ENCODE results near the gene RBM23.

RBM23 gene

DNA sequence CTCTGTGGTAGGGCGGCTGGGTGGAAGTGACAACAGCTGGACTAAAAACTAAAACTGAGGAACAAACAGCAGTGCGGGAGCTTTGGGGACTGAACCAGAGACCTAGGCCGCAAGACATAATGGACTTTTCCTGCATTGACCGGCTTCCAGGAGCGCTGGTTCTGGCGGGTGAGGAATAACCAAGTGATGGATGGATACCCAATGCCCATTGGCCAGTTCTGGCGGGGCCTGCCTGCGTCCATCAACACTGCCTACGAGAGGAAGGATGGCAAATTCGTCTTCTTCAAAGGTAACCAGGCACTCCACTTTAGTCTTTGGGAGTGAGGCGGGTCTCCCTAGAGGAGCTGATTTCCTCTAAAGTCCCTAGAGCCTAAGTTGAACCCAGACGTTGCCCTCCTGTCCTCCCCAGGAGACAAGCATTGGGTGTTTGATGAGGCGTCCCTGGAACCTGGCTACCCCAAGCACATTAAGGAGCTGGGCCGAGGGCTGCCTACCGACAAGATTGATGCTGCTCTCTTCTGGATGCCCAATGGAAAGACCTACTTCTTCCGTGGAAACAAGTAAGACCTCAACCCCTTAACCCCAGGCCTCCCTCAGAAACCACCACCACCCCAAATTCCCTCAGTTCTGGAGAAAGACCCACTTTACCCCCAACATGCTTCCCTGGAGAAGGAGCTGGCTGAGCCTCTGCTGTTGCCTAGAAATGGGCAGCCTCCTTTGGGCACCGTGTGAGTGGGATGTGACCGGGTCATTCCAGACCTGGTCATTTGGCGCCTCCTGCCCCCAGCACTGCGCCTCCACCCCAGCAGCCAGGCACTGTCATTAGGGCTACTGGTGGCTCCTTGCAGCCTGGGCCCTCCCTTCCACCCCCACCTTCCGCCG, 74.5 kb downstream of the RBM23 start:
- DNase-seq (ENCODE audit: low read depth in 1 of 2, low spot score in 1 of 2) = no peak

Measured in activated CD4-positive, alpha-beta T cell treated with anti-CD3 and anti-CD28 coated beads, Interleukin-2, amount 50 U/mL, for 24 hours (primary cell).